ENCODE results near the gene ATP1A2. TPM values are rescaled to one million over a fixed set of nuclear protein-coding genes. Genes with fewer than 3 reads are reported as not detected.

The ATP1A2 gene
- total and polyA plus RNA-seq, 2 of the 8 experiments (the other 6 are each of a cell fraction or from before 2014, with no cell fraction given) = 39.7 to 40.8 TPM

DNA sequence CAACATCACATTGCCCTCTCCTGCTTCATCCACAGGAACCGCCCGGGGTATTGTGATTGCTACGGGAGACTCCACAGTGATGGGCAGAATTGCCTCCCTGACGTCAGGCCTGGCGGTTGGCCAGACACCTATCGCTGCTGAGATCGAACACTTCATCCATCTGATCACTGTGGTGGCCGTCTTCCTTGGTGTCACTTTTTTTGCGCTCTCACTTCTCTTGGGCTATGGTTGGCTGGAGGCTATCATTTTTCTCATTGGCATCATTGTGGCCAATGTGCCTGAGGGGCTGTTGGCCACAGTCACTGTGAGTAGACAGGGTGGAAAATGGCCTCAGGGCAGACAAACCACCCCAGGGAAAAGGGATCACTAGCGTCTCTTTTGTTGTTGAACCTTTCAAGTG lies 48.6 kb downstream of the ATP1A2 start:
- Histone ChIP-seq H3K56ac (replicated peaks; ENCODE audit: insufficient read length, low read depth, low read length) (no peak overlapping the region), H4K5ac (ENCODE audit: insufficient read length, low read depth, low read length) (no peak overlapping the region), H3K9ac (replicated peaks in 1 of 4; ENCODE audit: extremely low read depth in 1 of 4, low read depth in 3 of 4, low read length in 3 of 4) (no peak overlapping the region), H3K23me2 (ENCODE audit: low read depth, low read length) (no peaks in the 10 kb centered on the region; the same call in 1 of the 2 replicates), H3K4me3 (ENCODE audit: extremely low read depth in 1 of 4, insufficient read depth in 2 of 4, low read depth in 3 of 4, low read length in 4 of 4) (no peak overlapping the region), H2AK5ac (ENCODE audit: low read depth, low read length) (no peak overlapping the region; the same call in 1 of the 2 replicates), H3K36me3 (ENCODE audit: control insufficient read depth in 2 of 4, insufficient read depth in 4 of 4, low read length in 3 of 4) (no peaks in the 10 kb centered on the region), H3K27me3 (replicated peaks in 1 of 4; ENCODE audit: control insufficient read depth in 3 of 4, extremely low read depth in 1 of 4, insufficient read depth in 3 of 4, low read length in 3 of 4) (no peaks in the 10 kb centered on the region; a peak in 1 of 7 replicates), H4K20me1 (replicated peaks in 1 of 2; ENCODE audit: control insufficient read depth in 1 of 2, insufficient read depth in 2 of 2, low read length in 2 of 2) (no peaks in the 10 kb centered on the region), H3K9me3 (ENCODE audit: insufficient read depth in 2 of 2, low read depth in 1 of 2, low read length in 1 of 2) (no peaks in the 10 kb centered on the region), H3K4me1 (replicated peaks in 1 of 4; ENCODE audit: control insufficient read depth in 3 of 4, insufficient read depth in 4 of 4, low read length in 3 of 4) (peaks cover 3 to 12% (median 6%) of the 10 kb centered on the region in 4 experiments; a peak in 5 of 7 replicates), H2BK120ac (replicated peaks; ENCODE audit: low read depth, low read length) (no peak overlapping the region), H3K18ac (ENCODE audit: extremely low read depth, low read length) (no peak overlapping the region), H3K4ac (replicated peaks; ENCODE audit: insufficient read length, low read depth, low read length) (no peak overlapping the region), H3K79me1 (ENCODE audit: low read depth, low read length) (no peaks in the 10 kb centered on the region), H2BK20ac (ENCODE audit: low read length) (no peak overlapping the region; the same call in 1 of the 2 replicates), H3K27ac (ENCODE audit: low read depth, low read length) (no peak overlapping the region), H2BK15ac (ENCODE audit: low read length) (no peak overlapping the region), H3K79me2 (ENCODE audit: control insufficient read depth in 1 of 2, insufficient read depth in 2 of 2, low read length in 2 of 2) (no peaks in the 10 kb centered on the region), H4K8ac (ENCODE audit: extremely low read depth, insufficient read depth, low read length) (no peak overlapping the region), H4K91ac (replicated peaks; ENCODE audit: insufficient read length, low read length) (no peak overlapping the region), H2AFZ (ENCODE audit: low read length) (no peak overlapping the region), H3K23ac (ENCODE audit: insufficient read length) (no peak overlapping the region), H3K4me2 (ENCODE audit: insufficient read depth in 1 of 2, low read depth in 2 of 2, low read length in 2 of 2) (no peak overlapping the region), H3K14ac (ENCODE audit: insufficient read length) (no peak overlapping the region), H2BK12ac (ENCODE audit: low read depth, low read length) (peak overlapping the region; percentile 87; the same call in 1 of the 2 replicates), H2BK5ac (ENCODE audit: low read depth, low read length) (peak overlapping the region; percentile 29; the same call in 1 of the 2 replicates)
- CTCF ChIA-PET (ENCODE audit: partially characterized antibody) = interaction anchor here (0.7 to 18.4 kb wide), 9 partner anchors 13 to 128 kb away, joined by 3 to 257 read pairs (median 23); partner anchors contain the start of genes ATP1A4 and PEA15
- POLR2A ChIA-PET (ENCODE audit: partially characterized antibody) = interaction anchor here (1.4 kb wide), 1 partner anchor 78 kb away, joined by 3 read pairs; no protein-coding TSS in a partner anchor
- no peak for DNase-seq (ENCODE audit: low read depth in 1 of 2, low spot score in 2 of 2)
- WGBS, 2 experiments (ENCODE audit: extremely low coverage in 1 of 2, insufficient coverage in 1 of 2, insufficient read length in 1 of 2, insufficient replicate concordance in 2 of 2, low coverage in 1 of 2, low lambda C conversion rate in 2 of 2, missing lambda C conversion rate in 1 of 2) = 96% methylated on average over 10 of the region's 10 CpGs; no CpG with 5 or more reads in 1 of the 2 experiments
- FAIRE-seq = no peak
- TF ChIP-seq KDM5A (IDR thresholded peaks at IDR 0.05; ENCODE audit: low read length) = no peak
- no peak for TF ChIP-seq TBP (IDR thresholded peaks at IDR 0.05; ENCODE audit: low read depth, low read length)
- TF ChIP-seq SP2 (IDR thresholded peaks at IDR 0.05; ENCODE audit: low read length) = no peak
- no peak for TF ChIP-seq HDAC2 (IDR thresholded peaks at IDR 0.05; ENCODE audit: borderline replicate concordance in 1 of 2, low read depth in 2 of 2, low read length in 2 of 2)
- no peak for TF ChIP-seq KDM4A (IDR thresholded peaks at IDR 0.05; ENCODE audit: low read depth, low read length, severe bottlenecking)
